Keratinocyte (primary cell): ENCODE measurements around the gene ACSS1. TPM values are rescaled to one million over a fixed set of nuclear protein-coding genes. Genes with fewer than 3 reads are reported as not detected.

Experiments
- DNase-seq: peaks from one replicate; pipeline ENCODE4 v3.0.0-alpha.2; 2011; ENCODE audit warnings: low read depth, missing footprints, low spot score
- FAIRE-seq: peaks from 2 replicates; lab custom pipeline; 2011; peaks lifted over from hg19 to GRCh38; lab: Jason Lieb, UNC
- H2AFZ ChIP-seq: 2 replicates; pipeline ENCODE4 v1.6.0; 2012; ENCODE audit warnings: low read length, control low read depth, inconsistent platforms; ENCODE audit not compliant: control insufficient read depth
- H3K27ac ChIP-seq: 2 replicates; pipeline ENCODE4 v1.5.1; 2011; ENCODE audit warnings: low read length; ENCODE audit not compliant: control insufficient read depth, insufficient read depth
- H3K27me3 ChIP-seq: 3 replicates; pipeline ENCODE4 v1.6.0; 2011; ENCODE audit warnings: low read length; ENCODE audit not compliant: control insufficient read depth, insufficient read depth; ENCODE audit errors: extremely low read depth
- H3K36me3 ChIP-seq, 2 experiments: 2 replicates in 1 of 2; 3 replicates in 1 of 2; pipeline ENCODE4 v1.5.1; 2011; ENCODE audit warnings: low read length in 2 of 2, mild to moderate bottlenecking in 1 of 2; ENCODE audit not compliant: control insufficient read depth in 2 of 2, insufficient read depth in 2 of 2; ENCODE audit errors: extremely low read depth in 1 of 2
- H3K4me1 ChIP-seq: 3 replicates; pipeline ENCODE4 v1.5.1; 2011; ENCODE audit warnings: low read length; ENCODE audit not compliant: control insufficient read depth, insufficient read depth; ENCODE audit errors: extremely low read depth
- H3K4me2 ChIP-seq: 3 replicates; pipeline ENCODE4 v1.6.0; 2011; ENCODE audit warnings: low read depth, low read length; ENCODE audit not compliant: control insufficient read depth, insufficient read depth; ENCODE audit errors: extremely low read depth
- H3K4me3 ChIP-seq, 3 experiments: fragments of 200-600 bp in 1 of 3; sonication (generic) in 1 of 3; 2 replicates in 2 of 3; 3 replicates in 1 of 3; pipeline ENCODE4 v1.5.1; 2011 to 2016; ENCODE audit warnings: low read length in 3 of 3, mild to moderate bottlenecking in 3 of 3, control low read depth in 2 of 3, inconsistent platforms in 1 of 3, low read depth in 1 of 3, mixed read lengths in 1 of 3, mixed run types in 1 of 3, moderate library complexity in 1 of 3; ENCODE audit not compliant: control insufficient read depth in 2 of 3, insufficient read depth in 2 of 3; ENCODE audit errors: extremely low read depth in 1 of 3
- H3K79me2 ChIP-seq: 2 replicates; pipeline ENCODE4 v1.6.0; 2012; ENCODE audit warnings: low read length; ENCODE audit not compliant: control insufficient read depth, insufficient read depth
- H3K9ac ChIP-seq: 3 replicates; pipeline ENCODE4 v1.6.0; 2011; ENCODE audit warnings: low read length; ENCODE audit not compliant: control insufficient read depth, insufficient read depth; ENCODE audit errors: extremely low read depth
- H3K9me1 ChIP-seq: 3 replicates; pipeline ENCODE4 v1.6.0; 2011; ENCODE audit warnings: low read length; ENCODE audit not compliant: control insufficient read depth, insufficient read depth; ENCODE audit errors: extremely low read depth
- H3K9me3 ChIP-seq: 2 replicates; pipeline ENCODE4 v1.5.1; 2012; ENCODE audit warnings: low read depth, low read length; ENCODE audit not compliant: control insufficient read depth
- H4K20me1 ChIP-seq: 3 replicates; pipeline ENCODE4 v1.6.0; 2011; ENCODE audit warnings: low read length; ENCODE audit not compliant: control insufficient read depth, insufficient read depth; ENCODE audit errors: extremely low read depth
- EZH2 ChIP-seq: IDR thresholded peaks from one replicate; pipeline ENCODE4 v1.6.1; 2012; ENCODE audit warnings: inconsistent platforms, mild to moderate bottlenecking, low read length, moderate library complexity
- dilution Hi-C: fragments of 300-500 bp; cut with MboI; formaldehyde crosslinking; loops from one replicate; pipeline ENCODE4 v1.7.0; 2020; ENCODE audit warnings: low sequenced_read_pairs; ENCODE audit not compliant: extremely low pct_ligation_motif_present
- polyA plus RNA-seq, 5 experiments: library from polyadenylated mRNA; depleted of rRNA in 3 of 5; stranded (reverse) in 3 of 5; stranded (forward) in 1 of 5; unstranded in 1 of 5; fragments of >200 nt; gene quantifications; 1 replicate in 1 of 5; 2 replicates in 3 of 5; 3 replicates in 1 of 5; pipeline versions ENCODE4 v1.2.1 to v1.2.3, GENCODE V29; 2011 to 2012; ENCODE audit warnings: missing spikeins in 2 of 5, low read depth in 1 of 5, low replicate concordance in 1 of 5
- TF ChIP-seq, protein P1 (sequence below), 3 experiments: IDR thresholded peaks in 1 of 3; conservative IDR thresholded peaks in 1 of 3; optimal IDR thresholded peaks in 1 of 3; 2 replicates in 2 of 3; 3 replicates in 1 of 3; pipeline versions ENCODE3 to v1.5.1; 2011; ENCODE audit warnings: low read length in 3 of 3, mild to moderate bottlenecking in 3 of 3, moderate library complexity in 2 of 3, control low read depth in 1 of 3, inconsistent platforms in 1 of 3; ENCODE audit not compliant: insufficient read depth in 2 of 3; ENCODE audit errors: extremely low read depth in 1 of 3

Gene ACSS1
- polyA plus RNA-seq, 1 donor (not counting 4 experiments of a cell fraction or from before 2014, with no cell fraction given) = 1.5 TPM

DNA sequence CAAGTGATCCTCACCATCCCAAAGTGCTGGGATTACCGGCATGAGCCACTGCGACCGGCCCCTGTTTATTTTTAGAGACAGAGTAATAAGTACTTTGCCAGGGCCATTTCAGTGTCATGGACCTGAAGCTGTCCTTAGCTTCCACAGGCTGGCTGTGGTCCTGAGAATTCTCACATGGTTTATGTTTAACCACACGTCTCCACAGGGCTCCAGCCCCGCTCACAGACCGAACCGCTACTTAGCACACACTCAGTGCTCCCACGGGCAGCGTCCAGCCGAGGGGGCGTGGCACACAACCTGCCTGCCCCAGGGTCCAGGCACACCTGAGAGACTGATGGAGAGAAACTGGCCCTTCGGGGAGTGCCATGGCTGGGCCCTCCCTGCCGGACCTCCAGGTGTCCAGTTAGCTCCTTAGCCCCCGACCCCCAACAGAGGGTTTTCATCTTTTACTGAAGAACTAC lies 11.7 kb downstream of the ACSS1 start:
- H3K9me1 ChIP-seq = no peaks in the 10 kb centered on the region
- H3K9ac ChIP-seq = no peak overlapping the region
- dilution Hi-C loops = no loop called here
- no peak for DNase-seq
- no peak overlapping the region for H3K4me3 ChIP-seq
- no peaks in the 10 kb centered on the region for H3K9me3 ChIP-seq
- H3K27ac ChIP-seq = no peak overlapping the region
- H4K20me1 ChIP-seq = peaks cover 2% of the 10 kb centered on the region
- H3K4me2 ChIP-seq = no peak overlapping the region
- peaks cover 22% of the 10 kb centered on the region for H3K27me3 ChIP-seq
- no peaks in the 10 kb centered on the region for H3K79me2 ChIP-seq
- TF ChIP-seq, protein P1, sequence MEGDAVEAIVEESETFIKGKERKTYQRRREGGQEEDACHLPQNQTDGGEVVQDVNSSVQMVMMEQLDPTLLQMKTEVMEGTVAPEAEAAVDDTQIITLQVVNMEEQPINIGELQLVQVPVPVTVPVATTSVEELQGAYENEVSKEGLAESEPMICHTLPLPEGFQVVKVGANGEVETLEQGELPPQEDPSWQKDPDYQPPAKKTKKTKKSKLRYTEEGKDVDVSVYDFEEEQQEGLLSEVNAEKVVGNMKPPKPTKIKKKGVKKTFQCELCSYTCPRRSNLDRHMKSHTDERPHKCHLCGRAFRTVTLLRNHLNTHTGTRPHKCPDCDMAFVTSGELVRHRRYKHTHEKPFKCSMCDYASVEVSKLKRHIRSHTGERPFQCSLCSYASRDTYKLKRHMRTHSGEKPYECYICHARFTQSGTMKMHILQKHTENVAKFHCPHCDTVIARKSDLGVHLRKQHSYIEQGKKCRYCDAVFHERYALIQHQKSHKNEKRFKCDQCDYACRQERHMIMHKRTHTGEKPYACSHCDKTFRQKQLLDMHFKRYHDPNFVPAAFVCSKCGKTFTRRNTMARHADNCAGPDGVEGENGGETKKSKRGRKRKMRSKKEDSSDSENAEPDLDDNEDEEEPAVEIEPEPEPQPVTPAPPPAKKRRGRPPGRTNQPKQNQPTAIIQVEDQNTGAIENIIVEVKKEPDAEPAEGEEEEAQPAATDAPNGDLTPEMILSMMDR (optimal IDR thresholded peaks at IDR 0.05 in 1 of 3, IDR thresholded peaks at IDR 0.05 in 1 of 3, conservative IDR thresholded peaks at IDR 0.05 in 1 of 3; ENCODE audit: extremely low read depth in 1 of 3, insufficient read depth in 2 of 3, low read length in 3 of 3) = no peak
- TF ChIP-seq EZH2 = no peak
- no peaks in the 10 kb centered on the region for H3K4me1 ChIP-seq
- H2AFZ ChIP-seq = no peak overlapping the region
- FAIRE-seq = no peak
- H3K36me3 ChIP-seq = no peaks in the 10 kb centered on the region

DNA sequence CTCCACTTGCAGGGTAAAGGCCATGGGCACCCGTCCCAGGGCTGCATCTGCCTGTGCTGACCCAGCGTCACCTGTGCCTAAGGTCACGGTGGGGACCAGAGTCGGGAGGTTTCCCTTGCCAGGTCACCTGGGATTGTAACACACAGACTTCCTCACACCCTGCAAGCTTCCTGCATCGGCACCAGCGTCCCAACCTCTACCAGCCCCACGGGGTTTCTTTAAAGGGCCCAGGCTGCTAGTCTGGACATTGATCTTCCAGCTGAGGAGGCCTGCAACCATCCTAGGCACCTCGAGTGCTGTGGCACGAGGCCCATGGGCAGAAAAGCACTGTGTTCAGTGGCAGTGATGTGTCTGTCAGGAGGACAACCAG lies 12.6 kb downstream of the ACSS1 start:
- no peak overlapping the region for H2AFZ ChIP-seq
- dilution Hi-C loops = no loop called here
- no peak for FAIRE-seq

More for the DNA sequence above, 12.6 kb downstream of the ACSS1 start:
- no peak overlapping the region for H3K4me3 ChIP-seq
- H3K9ac ChIP-seq = no peak overlapping the region
- H3K79me2 ChIP-seq = no peaks in the 10 kb centered on the region
- no peaks in the 10 kb centered on the region for H3K9me3 ChIP-seq
- peaks cover 4% of the 10 kb centered on the region for H3K4me1 ChIP-seq
- no peak overlapping the region for H3K4me2 ChIP-seq
- H3K9me1 ChIP-seq = no peaks in the 10 kb centered on the region
- no peaks in the 10 kb centered on the region for H3K36me3 ChIP-seq
- TF ChIP-seq, protein P1 (optimal IDR thresholded peaks at IDR 0.05 in 1 of 3, IDR thresholded peaks at IDR 0.05 in 1 of 3, conservative IDR thresholded peaks at IDR 0.05 in 1 of 3; ENCODE audit: extremely low read depth in 1 of 3, insufficient read depth in 2 of 3, low read length in 3 of 3) = no peak
- H4K20me1 ChIP-seq = no peaks in the 10 kb centered on the region
- H3K27ac ChIP-seq = no peak overlapping the region
- no peak for DNase-seq
- peaks cover 19% of the 10 kb centered on the region for H3K27me3 ChIP-seq
